ENCODE data around the gene DRC7.

DRC7 gene

DNA sequence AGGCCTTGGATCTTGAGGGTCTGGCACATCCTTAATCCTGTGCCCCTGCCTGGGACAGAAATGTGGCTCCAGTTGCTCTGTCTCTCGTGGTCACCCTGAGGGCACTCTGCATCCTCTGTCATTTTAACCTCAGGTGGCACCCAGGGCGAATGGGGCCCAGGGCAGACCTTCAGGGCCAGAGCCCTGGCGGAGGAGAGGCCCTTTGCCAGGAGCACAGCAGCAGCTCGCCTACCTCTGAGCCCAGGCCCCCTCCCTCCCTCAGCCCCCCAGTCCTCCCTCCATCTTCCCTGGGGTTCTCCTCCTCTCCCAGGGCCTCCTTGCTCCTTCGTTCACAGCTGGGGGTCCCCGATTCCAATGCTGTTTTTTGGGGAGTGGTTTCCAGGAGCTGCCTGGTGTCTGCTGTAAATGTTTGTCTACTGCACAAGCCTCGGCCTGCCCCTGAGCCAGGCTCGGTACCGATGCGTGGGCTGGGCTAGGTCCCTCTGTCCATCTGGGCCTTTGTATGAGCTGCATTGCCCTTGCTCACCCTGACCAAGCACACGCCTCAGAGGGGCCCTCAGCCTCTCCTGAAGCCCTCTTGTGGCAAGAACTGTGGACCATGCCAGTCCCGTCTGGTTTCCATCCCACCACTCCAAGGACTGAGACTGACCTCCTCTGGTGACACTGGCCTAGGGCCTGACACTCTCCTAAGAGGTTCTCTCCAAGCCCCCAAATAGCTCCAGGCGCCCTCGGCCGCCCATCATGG lies 30.5 kb upstream of the DRC7 start:
- Histone ChIP-seq H3K4me1 (peaks cover 9% of the 10 kb centered on the region), H3K4me2 (ENCODE audit: low read length) (no peak overlapping the region), H3K9ac (no peak overlapping the region), H3K9me3 (ENCODE audit: control insufficient read depth, low read length) (no peaks in the 10 kb centered on the region), H2AFZ (no peak overlapping the region), H3K36me3 (ENCODE audit: control insufficient read depth, insufficient read depth, low read length) (no peaks in the 10 kb centered on the region), H3K27me3 (ENCODE audit: control insufficient read depth, insufficient read depth, low read length) (no peaks in the 10 kb centered on the region), H3K4me3 (ENCODE audit: low read depth, low read length) (no peak overlapping the region), H3K79me2 (no peaks in the 10 kb centered on the region), H3K27ac (no peak overlapping the region)
- TF ChIP-seq, protein P1, sequence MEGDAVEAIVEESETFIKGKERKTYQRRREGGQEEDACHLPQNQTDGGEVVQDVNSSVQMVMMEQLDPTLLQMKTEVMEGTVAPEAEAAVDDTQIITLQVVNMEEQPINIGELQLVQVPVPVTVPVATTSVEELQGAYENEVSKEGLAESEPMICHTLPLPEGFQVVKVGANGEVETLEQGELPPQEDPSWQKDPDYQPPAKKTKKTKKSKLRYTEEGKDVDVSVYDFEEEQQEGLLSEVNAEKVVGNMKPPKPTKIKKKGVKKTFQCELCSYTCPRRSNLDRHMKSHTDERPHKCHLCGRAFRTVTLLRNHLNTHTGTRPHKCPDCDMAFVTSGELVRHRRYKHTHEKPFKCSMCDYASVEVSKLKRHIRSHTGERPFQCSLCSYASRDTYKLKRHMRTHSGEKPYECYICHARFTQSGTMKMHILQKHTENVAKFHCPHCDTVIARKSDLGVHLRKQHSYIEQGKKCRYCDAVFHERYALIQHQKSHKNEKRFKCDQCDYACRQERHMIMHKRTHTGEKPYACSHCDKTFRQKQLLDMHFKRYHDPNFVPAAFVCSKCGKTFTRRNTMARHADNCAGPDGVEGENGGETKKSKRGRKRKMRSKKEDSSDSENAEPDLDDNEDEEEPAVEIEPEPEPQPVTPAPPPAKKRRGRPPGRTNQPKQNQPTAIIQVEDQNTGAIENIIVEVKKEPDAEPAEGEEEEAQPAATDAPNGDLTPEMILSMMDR (IDR thresholded peaks at IDR 0.05), result no peak

- H3K4me2 ChIP-seq (ENCODE audit: low read length), result no peak overlapping the region
- peaks cover 9% of the 10 kb centered on the region for H3K4me1 ChIP-seq
- no peaks in the 10 kb centered on the region for H3K9me3 ChIP-seq (ENCODE audit: control insufficient read depth, low read length)
- TF ChIP-seq, protein P1 (IDR thresholded peaks at IDR 0.05), result no peak
- H3K79me2 ChIP-seq, result no peaks in the 10 kb centered on the region
- H3K27ac ChIP-seq, result no peak overlapping the region
- no peak overlapping the region for H2AFZ ChIP-seq
- no peak overlapping the region for H3K9ac ChIP-seq
- no peak overlapping the region for H3K4me3 ChIP-seq (ENCODE audit: low read depth, low read length)
- no peaks in the 10 kb centered on the region for H3K27me3 ChIP-seq (ENCODE audit: control insufficient read depth, insufficient read depth, low read length)
- no peaks in the 10 kb centered on the region for H3K36me3 ChIP-seq (ENCODE audit: control insufficient read depth, insufficient read depth, low read length)
Observed at GRCh38 chr16:57664662-57665025, 30.0 kb upstream of the DRC7 start.

DNA sequence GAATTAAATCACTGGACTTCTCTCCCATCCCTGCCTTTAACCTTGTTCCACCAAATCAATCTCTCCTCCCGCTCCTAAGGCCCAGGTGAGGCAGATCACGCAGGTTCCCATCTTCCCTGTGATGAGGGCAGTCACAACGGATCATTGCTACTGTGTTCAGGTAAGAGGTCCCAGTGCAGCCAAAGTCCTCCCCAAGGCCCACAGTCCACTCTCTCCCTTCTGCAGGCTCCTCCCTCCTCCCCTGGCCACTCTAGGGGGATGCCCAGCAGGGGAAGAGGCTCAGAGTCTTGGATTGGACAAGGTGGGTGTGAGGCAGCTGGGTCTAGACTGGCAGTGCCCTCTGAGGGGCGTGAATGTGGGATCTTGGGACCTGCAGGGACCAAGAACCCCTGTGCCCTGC lies 29.1 kb upstream of the DRC7 start:
- no peak overlapping the region for H3K4me2 ChIP-seq (ENCODE audit: low read length)
- H3K79me2 ChIP-seq, result no peaks in the 10 kb centered on the region
- no peak overlapping the region for H3K9ac ChIP-seq
- no peaks in the 10 kb centered on the region for H3K36me3 ChIP-seq (ENCODE audit: control insufficient read depth, insufficient read depth, low read length)
- H3K9me3 ChIP-seq (ENCODE audit: control insufficient read depth, low read length), result no peaks in the 10 kb centered on the region
- peaks cover 9% of the 10 kb centered on the region for H3K4me1 ChIP-seq
- TF ChIP-seq, protein P1 (IDR thresholded peaks at IDR 0.05), result no peak
- no peaks in the 10 kb centered on the region for H3K27me3 ChIP-seq (ENCODE audit: control insufficient read depth, insufficient read depth, low read length)
- no peak overlapping the region for H2AFZ ChIP-seq
- no peak overlapping the region for H3K27ac ChIP-seq
- H3K4me3 ChIP-seq (ENCODE audit: low read depth, low read length), result no peak overlapping the region

DNA sequence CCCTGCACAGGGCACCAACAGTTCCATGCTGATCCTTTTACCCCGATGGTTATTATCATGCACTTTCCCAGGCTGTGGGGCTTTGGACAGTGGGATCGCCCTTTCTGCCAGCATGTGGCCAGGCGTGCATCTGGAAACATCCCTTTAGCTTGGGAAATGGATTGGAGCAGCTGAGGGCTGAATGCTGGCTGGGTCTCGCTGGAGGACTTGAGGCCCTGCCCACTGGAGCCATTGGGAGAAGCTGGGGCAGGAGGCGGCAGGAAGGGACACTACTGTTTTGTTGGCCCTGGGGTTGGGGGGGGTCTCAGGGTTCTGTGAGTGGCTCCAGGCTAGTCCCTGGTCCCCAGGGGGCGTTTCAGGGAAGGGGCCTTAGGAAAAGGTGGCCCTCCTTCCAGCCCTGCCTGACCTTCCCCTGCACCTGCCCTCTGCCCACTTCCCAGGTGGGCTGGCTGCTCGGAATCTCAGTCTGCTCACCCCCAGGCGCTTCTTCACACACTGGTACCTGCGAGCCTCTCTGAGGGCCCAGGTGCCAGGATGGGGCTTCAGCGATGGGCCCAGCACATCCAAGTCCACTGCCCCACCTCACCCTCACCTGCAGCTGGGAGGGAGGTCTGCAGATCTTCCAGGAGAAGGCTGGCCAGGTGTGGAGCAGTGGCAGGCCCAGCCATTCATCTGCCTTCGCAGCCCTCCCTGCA lies 28.1 kb upstream of the DRC7 start:
- TF ChIP-seq, protein P1 (IDR thresholded peaks at IDR 0.05), result no peak
- no peaks in the 10 kb centered on the region for H3K9me3 ChIP-seq (ENCODE audit: control insufficient read depth, low read length)
- H3K36me3 ChIP-seq (ENCODE audit: control insufficient read depth, insufficient read depth, low read length), result no peaks in the 10 kb centered on the region
- H3K9ac ChIP-seq, result no peak overlapping the region
- H3K4me1 ChIP-seq, result peaks cover 9% of the 10 kb centered on the region
- no peak overlapping the region for H2AFZ ChIP-seq
- H3K4me2 ChIP-seq (ENCODE audit: low read length), result no peak overlapping the region
- no peak overlapping the region for H3K4me3 ChIP-seq (ENCODE audit: low read depth, low read length)
- no peaks in the 10 kb centered on the region for H3K27me3 ChIP-seq (ENCODE audit: control insufficient read depth, insufficient read depth, low read length)
- H3K27ac ChIP-seq, result no peak overlapping the region
- H3K79me2 ChIP-seq, result no peaks in the 10 kb centered on the region

Measured in parathyroid adenoma (tissue), 2 donors.